Embryonic facial prominence (tissue), 1 donor: ENCODE results near the gene MTHFSD.

Experiments used
- DNase-seq: peaks from one replicate; pipeline ENCODE4 v3.0.0-alpha.2; 2016; ENCODE audit errors: extremely low spot score

The MTHFSD gene

DNA sequence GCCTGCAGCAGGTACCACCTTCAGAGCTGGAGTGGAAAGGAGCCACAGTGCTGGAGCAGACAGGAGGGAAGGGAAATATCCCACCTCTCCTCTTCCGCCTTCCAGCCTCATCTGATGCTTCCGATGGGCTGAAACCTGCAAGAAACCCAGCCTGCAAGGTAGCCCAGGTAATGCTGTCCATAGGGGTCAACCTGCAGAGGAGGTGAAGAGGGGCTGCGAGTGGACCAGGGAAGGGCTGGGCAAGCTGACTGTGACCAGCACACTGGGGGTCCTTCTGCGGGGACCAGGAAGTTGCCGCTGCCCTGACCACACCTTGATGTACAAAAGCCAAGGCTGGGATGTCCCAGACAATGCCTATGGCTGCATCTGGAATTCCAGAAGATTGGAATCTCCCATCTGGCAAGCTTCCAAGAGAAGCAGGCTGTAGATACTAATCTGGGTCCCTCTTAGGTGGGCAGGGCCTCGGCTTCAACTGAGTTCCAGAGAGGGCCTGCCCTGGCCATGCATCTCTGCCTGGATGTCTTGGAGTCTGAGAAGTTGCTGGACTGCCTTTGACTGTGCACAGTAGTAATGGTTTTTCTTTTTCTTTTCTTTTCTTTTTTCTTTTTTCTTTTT, 29.1 kb upstream of the MTHFSD start:
- no peak for DNase-seq

DNA sequence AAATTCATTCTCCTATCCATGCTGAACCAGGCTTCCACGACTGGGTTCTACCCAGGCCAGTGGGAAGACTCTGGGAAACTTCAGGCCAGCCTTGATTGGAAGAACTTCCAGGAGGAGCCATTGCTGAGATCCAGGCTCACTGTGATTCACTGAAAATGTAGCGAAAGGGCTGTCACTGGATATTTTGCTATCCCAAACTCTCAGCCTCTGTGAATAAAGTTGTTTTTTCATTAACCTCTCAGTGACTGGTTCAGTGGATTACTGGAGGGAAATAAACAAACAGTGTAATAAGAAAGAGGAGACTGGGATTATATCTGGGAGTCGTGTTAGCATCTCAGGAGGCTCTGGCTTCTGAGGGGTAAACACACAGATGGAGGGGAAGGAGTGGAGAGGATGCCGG, 26.4 kb upstream of the MTHFSD start:
- DNase-seq: no peak

DNA sequence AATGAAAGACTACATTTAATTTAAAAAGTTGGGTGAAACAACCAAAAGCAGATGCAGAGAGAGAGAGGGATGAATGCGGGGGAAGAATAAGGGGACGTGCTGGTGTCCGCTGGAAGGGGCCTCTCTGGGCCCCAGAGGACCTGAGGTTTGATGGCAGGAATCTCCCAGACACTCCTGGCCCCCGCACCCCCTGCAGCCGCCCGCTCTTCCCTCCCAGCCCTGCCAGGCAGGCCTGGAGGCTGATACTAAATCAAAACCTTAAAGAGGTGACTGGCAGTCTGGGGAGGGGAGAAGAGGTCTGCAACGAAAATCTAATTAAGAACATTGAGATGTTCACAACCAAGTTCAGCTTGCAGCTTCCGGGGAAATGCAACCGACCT, 25.7 kb upstream of the MTHFSD start:
- no peak for DNase-seq

DNA sequence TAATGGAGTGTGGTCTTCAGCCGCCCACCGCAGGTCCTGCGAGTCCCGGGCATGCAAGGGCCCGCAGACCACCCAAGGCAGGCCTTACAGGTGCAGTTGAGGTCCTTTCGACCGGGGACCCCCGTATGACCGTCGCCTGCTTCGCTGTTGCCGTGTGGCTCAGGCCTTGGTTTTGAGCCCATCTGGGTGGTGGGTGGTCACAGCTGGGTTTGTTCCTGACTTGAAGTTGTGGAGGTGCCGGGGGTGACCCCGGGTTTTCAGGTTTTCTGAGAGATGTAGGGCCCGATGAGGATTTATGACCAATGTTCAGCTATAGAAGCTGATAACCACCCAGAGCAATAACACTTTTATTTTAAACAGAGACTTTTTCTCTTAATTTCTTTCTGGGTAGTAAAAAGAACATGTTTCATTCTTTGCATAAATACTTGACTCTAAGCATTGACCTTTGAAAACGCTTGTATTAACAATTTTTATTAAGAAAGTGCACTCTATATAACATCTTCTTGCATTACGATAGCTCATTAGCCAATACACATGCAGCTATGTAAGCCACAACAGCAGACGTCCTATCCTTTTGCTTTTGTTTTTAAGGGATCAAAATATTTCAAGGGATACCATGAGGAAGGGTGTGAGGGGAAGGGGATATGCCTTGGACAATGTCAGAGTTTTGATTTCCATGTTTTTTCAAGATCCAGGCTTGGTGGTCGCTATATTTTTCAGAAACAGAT, 25.2 kb upstream of the MTHFSD start:
- DNase-seq: no peak

DNA sequence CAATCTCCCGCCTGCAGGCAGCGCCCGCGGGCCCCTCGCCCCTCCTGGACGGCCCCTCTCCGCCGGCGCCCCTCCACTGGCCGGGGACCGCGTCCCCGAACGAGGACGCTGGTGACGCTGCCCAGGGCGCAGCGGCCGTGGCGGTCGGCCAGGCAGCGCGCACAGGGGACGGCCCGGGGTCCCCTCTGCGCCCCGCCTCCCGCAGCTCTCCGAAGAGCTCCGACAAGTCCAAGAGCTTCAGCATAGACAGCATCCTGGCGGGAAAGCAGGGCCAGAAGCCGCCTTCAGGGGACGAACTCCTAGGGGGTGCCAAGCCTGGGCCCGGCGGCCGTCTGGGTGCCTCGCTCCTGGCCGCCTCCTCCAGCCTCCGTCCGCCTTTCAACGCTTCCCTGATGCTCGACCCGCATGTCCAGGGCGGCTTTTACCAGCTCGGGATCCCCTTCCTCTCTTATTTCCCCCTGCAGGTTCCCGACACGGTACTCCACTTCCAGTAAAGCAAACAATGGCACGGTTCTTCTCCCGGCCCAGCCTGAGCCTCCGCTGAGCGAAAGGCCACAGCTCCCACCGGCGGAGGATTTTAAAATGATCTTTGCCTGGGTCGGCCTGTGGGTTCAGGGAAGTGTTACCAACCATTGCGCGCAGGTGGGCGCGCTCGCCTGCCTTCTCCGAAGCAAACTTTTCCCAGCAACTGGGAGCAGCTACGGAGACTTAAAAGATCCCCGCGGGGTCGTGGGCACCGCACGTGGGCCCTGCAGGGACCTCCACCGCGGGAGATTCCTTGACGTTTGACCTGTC, 24.4 kb upstream of the MTHFSD start:
- no peak for DNase-seq

DNA sequence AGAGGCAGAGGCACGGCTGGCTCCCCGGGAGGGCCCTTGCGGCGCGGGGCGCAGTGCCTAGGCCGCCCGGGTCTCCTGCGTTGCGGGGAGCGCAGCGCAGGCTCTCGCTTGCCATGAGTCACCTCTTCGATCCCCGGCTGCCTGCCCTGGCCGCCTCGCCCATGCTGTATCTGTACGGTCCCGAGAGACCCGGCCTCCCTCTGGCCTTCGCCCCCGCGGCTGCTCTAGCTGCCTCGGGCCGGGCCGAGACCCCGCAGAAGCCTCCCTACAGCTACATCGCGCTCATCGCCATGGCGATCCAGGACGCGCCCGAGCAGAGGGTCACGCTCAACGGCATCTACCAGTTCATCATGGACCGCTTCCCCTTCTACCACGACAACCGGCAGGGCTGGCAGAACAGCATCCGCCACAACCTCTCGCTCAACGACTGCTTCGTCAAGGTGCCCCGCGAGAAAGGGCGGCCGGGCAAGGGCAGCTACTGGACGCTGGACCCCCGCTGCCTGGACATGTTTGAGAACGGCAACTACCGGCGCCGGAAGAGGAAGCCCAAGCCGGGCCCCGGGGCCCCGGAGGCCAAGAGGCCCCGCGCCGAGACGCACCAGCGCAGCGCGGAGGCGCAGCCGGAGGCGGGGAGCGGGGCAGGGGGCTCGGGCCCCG, 23.7 kb upstream of the MTHFSD start:
- DNase-seq: no peak

DNA sequence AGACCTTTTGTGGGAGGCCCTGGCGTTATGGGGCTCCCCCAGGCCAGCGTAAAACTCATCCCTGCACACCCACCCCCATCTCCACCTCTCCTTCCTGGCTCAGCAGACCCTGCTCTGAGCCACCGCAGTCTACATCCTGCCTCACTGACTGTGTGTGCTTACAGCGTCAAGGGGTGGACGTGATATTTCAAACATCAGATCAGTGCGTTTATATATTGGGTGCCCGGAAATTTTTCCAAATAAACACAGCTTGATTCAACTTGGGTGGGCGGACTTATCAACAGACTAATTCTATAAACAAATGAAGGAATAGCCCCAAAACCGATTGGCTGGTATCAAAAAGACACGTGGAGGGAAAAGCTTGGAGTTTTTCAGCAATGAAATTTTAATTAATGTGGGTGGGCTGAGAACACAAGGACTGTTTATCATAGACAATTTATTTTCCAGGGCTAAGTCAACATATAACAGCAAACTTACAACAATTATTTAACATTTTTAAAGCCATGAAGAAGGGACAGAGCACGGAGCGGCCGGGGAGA, 23.1 kb upstream of the MTHFSD start, which contains the start of gene FOXL1:
FOXL1 (plus strand) TSS at position 489 of the 539 bp plus-strand sequence. CDS start 175 bp downstream, outside the sequence.
- DNase-seq: no peak

DNA sequence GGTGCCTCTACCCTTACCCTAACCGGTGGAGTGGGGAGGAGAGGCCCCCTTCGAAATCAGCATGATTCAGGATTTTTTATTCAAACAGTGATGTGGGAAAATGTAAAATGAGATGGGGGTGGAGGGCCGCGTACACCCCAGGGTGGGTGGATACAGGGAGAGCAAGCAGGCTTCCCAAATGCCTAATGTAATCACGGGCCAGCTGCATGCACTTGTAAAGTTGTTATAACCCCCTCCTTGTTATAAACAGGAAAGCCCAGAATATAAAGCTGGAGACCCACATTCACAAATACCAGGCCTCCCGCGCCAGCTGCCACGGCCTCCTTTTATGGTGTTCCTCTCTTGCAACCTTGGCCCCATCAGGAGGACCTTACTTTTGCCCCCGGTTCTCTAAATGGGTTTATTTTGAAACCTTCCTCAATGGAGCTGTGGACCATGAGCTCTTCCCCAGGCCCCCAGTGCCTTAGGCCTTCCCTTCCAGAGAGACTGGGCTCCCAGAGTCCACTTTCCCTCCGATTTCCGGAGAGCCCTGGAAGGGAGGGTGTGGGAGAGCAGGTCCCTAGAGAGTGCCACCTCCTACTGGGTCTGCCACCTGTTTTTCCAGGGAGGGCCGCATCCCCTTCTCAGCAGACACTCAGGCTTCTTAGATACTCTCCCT, 22.4 kb upstream of the MTHFSD start:
- no peak for DNase-seq

DNA sequence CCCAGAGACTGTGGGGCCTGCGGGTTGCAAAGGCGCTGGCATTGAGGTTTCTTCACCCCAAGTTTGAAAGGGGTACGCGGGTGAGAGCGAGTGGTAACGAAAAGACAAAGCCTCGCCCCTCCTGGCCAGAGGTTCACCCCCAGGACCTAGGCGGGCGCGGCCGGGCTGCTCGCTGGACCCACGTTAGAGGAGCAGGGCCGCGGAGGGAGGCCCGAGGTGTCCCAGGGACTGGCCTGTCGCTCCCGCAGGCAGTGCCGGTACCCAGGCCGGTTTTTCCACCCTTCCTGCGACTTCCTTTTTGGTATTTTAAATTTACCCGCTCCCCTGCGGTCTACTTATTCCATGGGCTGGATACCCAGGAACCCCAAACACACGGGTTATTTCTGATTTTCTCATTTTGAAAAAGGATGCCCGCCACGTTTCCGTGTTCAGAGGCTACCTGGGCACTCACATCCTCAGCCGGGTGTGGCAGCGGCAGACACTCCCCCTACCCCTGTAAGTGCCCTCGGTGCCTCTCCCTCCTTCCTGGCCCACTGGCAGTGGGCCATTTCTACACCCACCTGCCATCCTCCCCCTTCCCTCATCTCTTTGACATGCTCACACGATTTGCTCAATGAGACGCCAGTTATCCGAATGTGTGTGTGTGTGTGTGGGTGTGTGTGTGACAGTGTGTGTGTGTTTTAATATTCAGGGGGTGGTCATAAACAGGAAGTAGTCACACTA, 21.7 kb upstream of the MTHFSD start:
- DNase-seq: no peak

DNA sequence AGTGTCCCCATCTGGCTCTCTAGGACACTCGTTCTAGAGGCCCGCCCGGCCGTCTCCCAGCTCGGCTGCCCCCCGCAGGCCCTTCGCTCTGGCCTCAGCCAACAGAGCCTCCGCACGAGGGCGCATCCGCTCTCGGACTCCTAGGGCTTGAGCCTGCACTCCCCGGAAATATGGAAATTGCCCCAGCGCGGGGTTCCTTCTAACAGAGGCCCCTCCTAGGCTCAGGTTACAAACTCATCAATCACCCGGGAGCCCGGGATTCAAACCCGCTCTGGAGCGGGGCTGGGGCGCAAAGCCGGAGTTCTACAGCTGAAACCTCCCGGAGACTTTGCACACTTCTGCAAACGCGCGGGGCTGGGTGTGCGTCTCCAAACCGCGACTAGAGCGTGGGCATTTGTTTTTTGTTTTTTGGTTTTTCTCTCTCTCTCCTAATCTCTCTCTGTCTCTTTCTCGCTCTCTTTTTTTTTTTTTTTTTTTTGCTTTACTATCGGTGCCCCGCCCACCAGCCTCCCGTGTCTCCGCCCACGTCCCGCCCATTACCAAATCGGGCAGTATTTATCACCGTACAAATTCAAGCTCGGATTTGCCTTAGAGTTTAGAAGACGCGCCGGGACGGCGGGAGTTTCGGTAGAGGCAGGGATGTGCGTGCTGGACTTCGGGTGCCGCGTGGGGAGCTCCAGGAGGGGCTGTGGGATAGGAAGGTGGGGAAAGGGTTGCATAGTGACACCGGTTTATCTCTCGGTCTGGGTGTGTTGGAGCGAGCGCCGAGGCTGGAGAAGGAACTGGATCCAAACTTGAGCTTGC, 20.9 kb upstream of the MTHFSD start:
- DNase-seq: no peak

DNA sequence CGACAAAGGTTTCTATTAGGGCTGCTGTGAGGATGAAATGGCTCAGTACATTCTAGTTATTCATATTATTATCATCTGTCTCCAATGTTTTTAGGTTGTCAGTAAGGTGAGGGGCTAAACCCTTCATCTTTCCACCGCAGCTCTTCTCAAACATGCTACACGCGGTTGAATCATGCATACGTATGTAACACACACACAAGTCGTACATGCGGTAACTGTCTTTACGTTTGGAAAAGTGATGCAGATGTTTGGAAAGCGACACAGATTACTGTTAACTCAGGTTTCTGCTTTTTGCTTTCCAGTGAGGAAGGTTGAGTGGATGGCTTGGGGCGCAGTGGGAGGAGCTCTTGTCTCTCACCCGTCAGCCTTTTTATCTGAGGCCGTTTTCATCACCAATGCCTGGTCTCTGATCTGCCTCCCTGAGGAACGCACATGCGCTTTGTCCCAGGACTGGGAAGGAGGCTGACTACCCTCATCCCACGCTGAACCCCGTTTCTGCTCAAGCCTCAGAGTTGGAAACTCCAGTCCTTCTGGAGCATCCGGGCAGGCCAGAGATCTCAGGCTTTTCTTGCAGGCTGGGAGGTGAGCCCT, 20.2 kb upstream of the MTHFSD start:
- DNase-seq: no peak

DNA sequence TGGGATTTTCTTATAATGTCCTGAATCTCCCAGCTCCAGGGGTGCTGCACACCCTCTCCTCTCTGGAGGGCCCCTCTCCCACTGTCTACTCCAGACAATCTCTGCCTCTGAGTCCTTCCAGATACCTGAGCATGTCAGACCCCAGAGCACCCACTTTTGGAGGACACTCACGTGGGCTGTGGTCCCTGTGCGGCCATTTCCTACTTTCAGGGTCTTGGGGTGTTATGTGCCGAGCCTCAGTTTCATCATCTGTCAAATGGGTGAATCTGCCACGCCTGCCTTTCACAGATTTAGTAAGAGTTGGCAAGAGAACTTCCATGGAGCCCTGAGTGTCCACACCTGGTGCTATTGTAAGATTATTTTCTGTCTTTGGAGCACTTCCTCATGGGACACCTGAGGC, 19.6 kb upstream of the MTHFSD start:
- no peak for DNase-seq

DNA sequence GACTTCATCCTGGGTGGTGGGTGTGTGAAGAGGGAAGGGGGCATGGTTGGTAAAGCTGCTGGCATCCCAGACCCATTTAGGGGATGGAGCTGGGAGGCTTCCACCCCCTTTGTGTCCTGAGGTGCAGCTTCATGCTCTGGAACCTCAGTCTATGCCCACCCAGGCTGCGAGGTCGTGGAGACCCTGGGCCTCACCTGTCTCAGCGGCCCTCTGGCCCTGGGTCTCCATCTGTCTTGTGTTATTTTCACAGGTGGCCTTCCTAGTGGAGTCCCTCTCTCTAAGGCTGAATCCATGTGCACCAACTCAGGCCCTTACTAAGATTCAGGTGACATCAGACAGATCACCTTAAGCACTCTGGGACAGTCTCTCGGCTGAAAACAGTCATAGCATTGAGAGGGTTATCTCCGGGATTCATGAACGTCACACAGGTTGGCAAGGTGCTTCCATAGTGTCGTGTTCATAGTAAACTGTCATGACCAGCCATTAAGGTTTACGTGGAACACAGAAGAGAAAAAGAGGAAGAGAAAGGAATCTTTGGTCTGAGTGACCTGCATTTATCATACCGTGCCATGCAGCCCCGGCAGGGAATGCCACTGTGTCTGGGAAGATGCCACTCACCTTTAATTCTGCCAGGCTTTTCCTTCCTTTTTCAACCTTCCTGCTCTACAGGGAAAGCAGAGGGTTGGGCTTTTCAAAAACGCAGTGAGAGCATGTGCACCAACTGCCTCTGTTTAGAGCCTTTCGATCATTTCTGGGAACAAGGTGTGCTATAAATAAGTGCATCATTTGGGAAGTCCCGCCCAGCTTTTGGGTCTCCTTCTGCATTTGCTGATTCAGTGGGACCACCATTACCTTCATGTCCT, 18.8 kb upstream of the MTHFSD start:
- no peak for DNase-seq

DNA sequence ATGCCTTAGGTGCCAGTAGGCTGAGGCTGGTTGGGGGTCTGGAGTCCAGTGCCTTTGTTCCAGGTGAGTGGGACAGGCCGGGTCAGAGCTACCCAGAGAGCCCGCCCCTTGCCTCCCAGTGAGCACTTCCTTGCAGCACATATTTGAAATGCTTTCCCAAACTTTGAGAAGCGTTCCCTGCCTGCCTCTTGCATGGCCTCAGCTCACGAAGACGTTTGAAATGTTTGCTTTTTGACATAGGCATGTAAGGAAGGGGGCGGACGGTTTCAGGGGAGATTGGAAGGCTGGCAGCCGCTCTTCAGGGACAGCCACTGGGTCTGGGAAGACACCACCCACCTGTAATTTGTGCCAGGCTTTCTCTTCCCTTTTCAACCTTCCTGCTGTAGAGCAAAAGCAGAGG, 18.2 kb upstream of the MTHFSD start:
- DNase-seq: no peak

DNA sequence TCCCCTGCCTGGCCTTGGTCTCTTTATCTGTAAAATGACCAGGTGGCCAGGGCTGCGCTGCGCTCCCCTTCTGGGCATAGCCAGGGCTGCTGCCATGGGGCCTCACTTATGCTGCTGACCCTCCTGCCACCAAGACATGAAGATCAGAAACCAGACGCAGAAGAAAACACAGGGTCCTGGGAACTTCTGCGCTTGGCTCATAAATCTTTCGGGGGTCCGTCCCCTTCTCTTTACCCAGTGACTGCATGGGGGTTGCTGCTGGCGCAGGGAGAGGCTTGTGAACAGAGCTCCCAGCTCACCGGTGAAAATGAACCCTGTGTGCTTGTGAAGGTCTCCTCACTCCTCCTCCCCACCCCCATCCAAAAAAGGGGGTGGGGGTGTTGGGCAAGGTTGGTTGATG, 17.6 kb upstream of the MTHFSD start:
- no peak for DNase-seq

DNA sequence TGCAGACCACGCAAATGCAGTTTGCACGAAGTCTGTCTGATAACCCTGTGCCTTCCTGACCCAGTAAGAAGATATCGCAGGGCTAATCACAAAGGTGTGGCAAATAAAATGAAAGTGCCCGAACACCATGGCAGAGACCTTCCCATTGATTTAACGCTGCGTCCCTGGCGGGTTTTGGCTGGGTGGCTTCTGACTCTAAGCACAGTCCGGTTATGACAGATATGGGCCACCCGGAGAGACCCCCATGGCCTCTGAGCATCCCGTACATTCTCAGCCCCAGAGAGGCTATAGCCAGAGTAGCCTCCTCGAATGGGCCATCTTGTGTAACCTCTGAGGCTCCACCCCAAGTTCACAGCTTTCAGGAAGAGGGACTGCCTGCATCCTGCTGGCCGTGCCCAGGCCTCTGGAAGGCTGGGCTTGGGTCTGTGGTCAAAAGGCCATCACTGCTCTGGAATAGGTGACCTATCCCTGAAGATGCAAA, 17.0 kb upstream of the MTHFSD start:
- DNase-seq: no peak

DNA sequence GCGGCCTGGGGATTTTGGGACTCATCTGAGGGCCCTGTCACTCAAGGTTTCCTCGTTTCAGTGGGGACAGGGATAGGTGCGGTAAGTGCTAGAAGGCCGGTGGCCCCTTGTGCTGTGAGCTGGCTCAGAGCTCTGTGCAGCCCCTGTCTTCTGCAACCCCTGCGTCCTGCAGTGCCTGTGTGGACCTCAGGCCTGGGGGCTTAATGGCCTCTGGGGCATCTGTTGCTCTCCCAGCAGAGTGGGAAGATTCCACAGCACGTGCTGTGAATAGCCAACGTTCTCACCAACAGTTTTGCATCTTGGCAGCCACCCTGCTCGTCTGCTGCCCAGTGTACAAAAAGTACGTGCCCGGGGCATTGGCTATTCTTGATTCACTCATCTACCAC, 16.5 kb upstream of the MTHFSD start:
- DNase-seq: no peak
